AG09319 (cell line): ENCODE measurements around the gene EFCAB5.

ENCODE experiments used
- DNase-seq: peaks from one replicate; pipeline ENCODE4 v3.0.0-alpha.2; 2010; ENCODE audit warnings: low read depth; ENCODE audit errors: extremely low read depth
- TF ChIP-seq, protein P1 (sequence below): IDR thresholded peaks from 2 replicates; pipeline ENCODE4 v1.5.1; 2011; ENCODE audit warnings: low read depth, mild to moderate bottlenecking, inconsistent platforms, low read length, moderate library complexity

Gene EFCAB5

GRCh38 chr17:30151471-30151870, 210.0 kb downstream of the EFCAB5 start:
- TF ChIP-seq, protein P1, sequence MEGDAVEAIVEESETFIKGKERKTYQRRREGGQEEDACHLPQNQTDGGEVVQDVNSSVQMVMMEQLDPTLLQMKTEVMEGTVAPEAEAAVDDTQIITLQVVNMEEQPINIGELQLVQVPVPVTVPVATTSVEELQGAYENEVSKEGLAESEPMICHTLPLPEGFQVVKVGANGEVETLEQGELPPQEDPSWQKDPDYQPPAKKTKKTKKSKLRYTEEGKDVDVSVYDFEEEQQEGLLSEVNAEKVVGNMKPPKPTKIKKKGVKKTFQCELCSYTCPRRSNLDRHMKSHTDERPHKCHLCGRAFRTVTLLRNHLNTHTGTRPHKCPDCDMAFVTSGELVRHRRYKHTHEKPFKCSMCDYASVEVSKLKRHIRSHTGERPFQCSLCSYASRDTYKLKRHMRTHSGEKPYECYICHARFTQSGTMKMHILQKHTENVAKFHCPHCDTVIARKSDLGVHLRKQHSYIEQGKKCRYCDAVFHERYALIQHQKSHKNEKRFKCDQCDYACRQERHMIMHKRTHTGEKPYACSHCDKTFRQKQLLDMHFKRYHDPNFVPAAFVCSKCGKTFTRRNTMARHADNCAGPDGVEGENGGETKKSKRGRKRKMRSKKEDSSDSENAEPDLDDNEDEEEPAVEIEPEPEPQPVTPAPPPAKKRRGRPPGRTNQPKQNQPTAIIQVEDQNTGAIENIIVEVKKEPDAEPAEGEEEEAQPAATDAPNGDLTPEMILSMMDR = no peak
- no peak for DNase-seq

DNA sequence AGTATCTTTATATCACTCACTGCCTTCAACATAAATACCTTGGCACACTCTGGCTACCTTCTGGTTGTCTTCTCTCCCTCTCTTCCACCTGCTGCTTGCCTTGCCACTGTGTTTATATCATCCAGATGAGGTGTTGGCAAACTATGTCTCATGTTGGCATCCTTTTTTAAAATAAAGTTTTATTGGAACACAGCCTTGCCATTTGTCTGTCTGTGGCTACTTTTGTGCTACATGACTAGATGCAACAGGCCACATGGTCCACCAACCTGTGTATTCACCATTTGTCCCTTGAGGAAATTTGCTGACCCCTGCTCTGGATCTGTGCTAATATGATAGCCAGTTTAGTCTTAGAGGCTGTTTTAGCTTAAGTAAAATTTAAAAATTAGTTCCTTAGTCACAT, 212.0 kb downstream of the EFCAB5 start:
- TF ChIP-seq, protein P1 = no peak
- no peak for DNase-seq

GRCh38 chr17:30155389-30155788, 214.0 kb downstream of the EFCAB5 start:
- TF ChIP-seq, protein P1 = no peak
- DNase-seq = no peak
